NCI-H748 (cell line): ENCODE results near the gene ZNF227.
A peak's percentile ranks its signal among the peaks of the same experiment; 100 is the strongest.
"Not testable (repeated sequence)": the region's sequence is repeated elsewhere in the genome, so short reads cannot be mapped to it uniquely, and the experiment has no call there.

Source experiments
- DNase-seq: peaks from one replicate; lab custom pipeline; 2025; ENCODE audit not compliant: unreplicated experiment; lab: John Stamatoyannopoulos, UW

The ZNF227 gene

GRCh38 chr19:44236384-44236783 lies 24.1 kb downstream of the ZNF227 start:
- no peak for DNase-seq

DNA sequence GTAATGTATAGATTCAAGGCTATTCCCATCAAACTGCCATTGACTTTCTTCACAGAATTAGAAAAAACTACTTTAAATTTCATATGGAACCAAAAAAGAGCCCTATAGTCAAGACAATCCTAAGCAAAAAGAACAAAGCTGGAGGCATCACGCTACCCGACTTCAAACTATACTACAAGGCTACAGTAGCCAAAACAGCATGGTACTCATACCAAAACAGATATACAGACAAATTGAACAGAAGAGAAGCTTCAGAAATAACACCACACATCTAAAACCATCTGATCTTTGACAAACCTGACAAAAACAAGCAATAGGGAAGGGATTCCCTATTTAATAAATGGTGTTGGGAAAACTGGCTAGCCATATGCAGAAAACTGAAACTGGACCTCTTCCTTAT lies 40.0 kb downstream of the ZNF227 start:
- not testable (repeated sequence) for DNase-seq

GRCh38 chr19:44253392-44253791 lies 41.1 kb downstream of the ZNF227 start:
- DNase-seq, result not testable (repeated sequence)

GRCh38 chr19:44254496-44254895 lies 42.2 kb downstream of the ZNF227 start:
- no peak for DNase-seq

DNA sequence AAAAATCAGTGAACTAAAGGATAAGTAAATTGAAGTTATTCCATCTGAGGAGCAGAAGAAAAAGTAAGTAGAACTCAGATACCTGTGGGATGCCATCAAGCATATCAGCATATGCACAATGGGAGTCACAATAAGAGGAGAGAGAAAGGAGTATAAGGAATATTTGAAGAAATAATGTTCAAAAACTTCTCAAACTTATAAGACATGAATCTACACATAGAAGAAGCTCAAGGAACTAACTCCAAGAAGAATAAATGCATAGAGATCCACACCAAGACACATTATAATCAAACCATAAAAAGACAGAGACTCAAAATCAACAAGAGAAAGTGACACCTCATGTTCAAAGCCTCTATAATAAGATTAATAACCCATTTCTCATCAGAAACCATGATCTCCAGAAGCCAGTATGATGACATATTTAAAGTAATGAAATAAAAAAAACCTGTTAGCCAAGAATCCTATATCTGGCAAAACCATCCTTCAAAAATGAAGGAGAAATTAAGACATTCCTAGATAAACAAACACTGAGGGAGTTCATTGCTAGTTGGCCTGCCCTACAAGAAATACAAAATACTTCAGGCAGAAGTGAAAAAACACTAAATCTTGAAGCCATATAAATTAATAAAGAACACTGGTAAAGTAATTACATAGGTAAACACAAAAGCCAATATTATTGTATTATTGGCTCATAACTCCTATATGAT lies 43.5 kb downstream of the ZNF227 start:
- no peak for DNase-seq

DNA sequence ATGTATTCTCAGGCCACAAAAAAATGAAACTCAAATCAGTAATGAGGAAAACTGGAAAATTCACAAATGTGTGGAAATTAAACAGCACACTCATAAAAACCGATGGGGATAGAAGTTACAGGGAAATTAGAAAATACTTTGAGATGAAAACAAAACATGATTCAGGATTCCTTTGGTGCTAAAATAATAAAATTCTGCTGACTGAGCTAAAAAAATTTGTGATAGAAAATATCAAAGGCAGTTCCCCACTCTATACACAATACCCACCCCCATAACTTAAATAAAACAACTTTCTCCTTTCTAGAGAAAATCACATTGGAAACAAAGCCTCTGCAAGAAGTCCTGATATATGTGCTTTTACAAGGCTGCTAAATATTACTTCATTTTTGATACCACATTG lies 45.8 kb downstream of the ZNF227 start:
- DNase-seq, result no peak

DNA sequence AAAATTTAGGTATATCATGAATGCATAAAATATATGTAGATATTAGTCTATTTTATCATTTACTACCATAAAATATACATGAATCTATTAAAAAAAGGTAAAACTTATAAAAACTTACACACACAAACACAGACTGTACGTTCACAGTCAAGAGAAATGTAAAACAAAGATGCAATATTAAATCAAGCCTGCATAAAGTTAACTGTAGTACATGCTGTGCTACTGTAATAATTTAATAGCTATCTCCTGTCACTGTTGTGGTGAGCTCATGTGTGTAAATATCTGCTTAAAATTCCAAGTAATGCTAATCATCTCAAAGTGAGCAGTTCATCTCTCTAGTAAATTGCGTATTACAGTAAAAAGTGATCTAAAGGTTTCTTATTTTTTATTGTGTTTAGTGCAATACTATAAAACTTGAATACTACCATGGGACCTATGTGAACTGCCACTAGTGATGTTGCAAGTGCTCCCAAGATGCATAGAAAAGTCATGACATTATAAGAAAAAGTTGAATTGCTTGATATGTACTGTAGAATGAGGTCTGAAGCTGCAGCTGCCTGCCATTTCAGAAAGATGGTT lies 46.6 kb downstream of the ZNF227 start:
- no peak for DNase-seq

- DNase-seq, result peak; percentile 55
These were observed 48.0 kb downstream of the ZNF227 start for GRCh38 chr19:44260343-44260681.

DNA sequence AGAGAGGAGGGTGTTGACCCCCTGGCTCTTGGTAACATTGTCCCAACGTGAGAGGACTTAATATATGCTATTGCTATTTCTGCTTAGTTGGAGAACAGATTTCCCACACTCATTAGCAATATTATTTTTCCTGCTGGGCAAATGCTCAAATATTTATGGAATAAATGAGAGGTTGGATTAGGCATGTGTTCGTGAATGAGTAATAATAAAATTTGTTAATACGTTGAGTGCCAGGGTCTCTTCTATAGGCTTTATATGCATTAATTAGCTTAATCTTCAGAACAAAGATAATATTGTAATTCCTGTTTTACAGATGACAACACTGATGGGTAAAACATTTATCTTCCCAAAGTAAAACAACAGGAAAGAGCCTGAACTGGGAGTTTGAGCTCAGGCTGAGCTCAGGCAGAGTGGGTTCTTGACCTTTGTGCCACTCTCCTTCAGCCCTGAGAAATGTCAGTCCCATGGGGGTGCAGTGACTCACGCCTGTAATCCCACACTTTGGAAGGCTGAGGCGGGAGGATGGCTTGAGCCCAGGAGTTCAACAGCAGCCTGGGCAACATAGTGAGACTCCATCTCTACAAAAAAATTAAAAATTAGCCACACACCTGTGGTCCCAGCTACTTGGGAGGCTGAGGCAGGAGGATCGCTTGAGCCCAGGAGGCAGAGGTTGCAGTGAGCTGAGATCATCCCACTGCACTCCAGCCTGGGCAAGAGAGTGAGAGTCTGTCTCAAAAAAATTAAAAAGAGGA lies 48.5 kb downstream of the ZNF227 start:
- no peak for DNase-seq

GRCh38 chr19:44277331-44277730 lies 65.0 kb downstream of the ZNF227 start:
- DNase-seq, result no peak

DNA sequence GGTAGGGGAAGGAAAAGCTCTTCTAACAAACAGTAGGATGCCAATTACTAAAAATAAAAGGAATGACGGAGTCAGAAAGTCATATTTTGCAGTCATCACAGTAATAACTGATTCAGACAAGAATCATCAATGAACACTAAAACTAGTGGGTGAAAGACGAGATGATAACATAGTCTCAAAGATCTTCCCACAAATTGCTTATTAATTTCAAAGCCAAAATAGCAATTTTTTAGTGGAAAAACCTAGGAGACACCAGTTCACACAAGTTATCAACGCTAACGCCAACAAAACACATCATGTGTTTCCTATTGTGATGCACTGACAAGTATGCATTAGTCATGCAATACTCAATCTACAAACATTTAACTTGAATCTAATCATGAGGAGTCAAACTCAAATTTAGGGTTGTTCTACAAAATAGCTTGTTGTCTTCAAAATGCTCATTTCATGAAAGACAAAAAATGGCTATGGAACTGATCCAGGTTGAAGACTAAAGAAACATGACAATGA lies 65.9 kb downstream of the ZNF227 start:
- no peak for DNase-seq

DNA sequence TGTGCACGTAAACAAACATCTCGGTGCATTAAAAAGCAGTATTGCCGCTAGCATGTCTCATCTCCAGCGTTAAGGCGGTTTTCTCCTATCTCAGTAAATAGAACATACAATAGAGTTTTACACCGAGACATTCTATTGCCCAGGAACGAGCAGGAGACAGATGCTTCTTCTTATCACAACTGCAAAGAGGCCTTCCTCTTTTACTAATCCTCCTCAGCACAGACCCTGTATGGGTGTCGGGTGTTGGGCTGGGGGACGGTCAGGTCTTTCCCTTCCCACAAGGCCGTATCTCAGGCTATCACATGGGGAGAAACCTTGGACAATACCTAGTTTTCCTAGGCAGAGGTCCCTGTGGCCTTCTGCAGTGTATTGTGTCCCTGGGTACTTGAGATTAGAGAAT lies 68.6 kb downstream of the ZNF227 start:
- DNase-seq, result no peak

DNA sequence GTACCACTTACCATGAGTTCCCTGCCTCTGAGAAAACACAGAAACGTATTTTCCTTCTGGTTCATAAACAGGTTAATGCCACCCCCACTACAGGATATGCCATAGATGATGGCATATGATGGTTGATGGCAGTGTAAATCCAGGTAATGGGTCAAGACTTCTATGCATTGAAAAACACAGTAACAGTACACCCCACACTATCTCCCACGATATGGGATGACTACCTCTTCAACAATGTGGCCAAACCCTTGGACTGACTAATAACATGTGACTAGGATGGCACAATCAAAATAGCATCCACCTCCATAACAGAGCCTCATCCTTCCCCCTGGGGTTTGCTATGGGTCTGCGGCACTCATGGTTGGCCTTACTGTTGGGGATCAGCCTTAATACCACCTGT lies 70.5 kb downstream of the ZNF227 start:
- DNase-seq, result no peak

DNA sequence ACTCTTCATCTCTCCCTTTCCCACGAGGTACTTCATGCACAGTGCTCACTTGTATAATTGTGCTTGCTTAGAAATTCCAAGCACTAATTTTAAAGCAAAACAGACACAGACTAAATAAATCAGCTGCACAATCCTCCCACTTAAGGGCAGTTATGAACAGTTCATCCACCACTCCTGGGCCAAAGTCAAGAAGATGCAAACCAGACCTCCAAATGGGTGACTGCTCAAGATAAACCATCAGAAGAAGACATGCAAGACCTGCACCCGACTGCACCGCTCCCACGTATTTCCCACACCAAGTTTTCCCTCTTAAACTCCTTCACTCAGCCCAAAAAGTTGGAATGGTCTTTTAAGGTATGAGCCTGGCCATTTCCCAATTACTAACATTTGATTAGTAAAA lies 72.6 kb downstream of the ZNF227 start:
- DNase-seq, result no peak
